HepG2 (cell line): ENCODE measurements around the gene TMED6. TPM values are rescaled to one million over a fixed set of nuclear protein-coding genes. Genes with fewer than 3 reads are reported as not detected.

ENCODE experiments used
- ATAC-seq: fragments of 200-7000 bp; cut with Tn5 transposase; 3 replicates; pipeline ENCODE4 v1.9.1; 2020; ENCODE audit warnings: mild to moderate bottlenecking, moderate library complexity
- BruUV-seq: library from RNA; stranded (reverse); fragments of 400-500 nt; replicated peaks from 2 replicates; lab custom pipeline; 2021; lab: Mats Ljungman, UMichigan
- CTCF ChIA-PET: fragments of 300-600 bp; formaldehyde crosslinking; extraction: SDS; loops from one replicate; lab custom pipeline; 2021; ENCODE audit warnings: low total read pairs, inconsistent platforms, low intra/inter-chr PET ratio; lab: Yijun Ruan, JAX
- POLR2A ChIA-PET: fragments of 350-600 bp; sonication (Branson Sonifier 250); formaldehyde crosslinking; loops from one replicate; lab custom pipeline; 2020; ENCODE audit warnings: antibody characterized with exemption, inconsistent platforms; lab: Yijun Ruan, JAX
- DNase-seq: peaks from one replicate; pipeline ENCODE4 v3.0.0-alpha.2; 2015; ENCODE audit warnings: low spot score
- FAIRE-seq: peaks from 3 replicates; lab custom pipeline; 2011; peaks lifted over from hg19 to GRCh38; lab: Jason Lieb, UNC
- H2AFZ ChIP-seq: one replicate; pipeline ENCODE4 v1.6.1; 2011; ENCODE audit warnings: low read length, inconsistent platforms
- H3K27ac ChIP-seq: fragments of 300-600 bp; 3 replicates; pipeline ENCODE4 v1.8.0; 2011; ENCODE audit warnings: mixed run types, mild to moderate bottlenecking, mixed read lengths, low read length, inconsistent platforms; ENCODE audit not compliant: insufficient read depth; ENCODE audit errors: extremely low read length
- H3K27me3 ChIP-seq, 2 experiments: fragments of 200-600 bp in 1 of 2; 2 replicates in 1 of 2; 3 replicates in 1 of 2; pipeline versions ENCODE4 v1.6.0 to v1.8.0; 2011; ENCODE audit warnings: low read length in 2 of 2, mild to moderate bottlenecking in 2 of 2, moderate library complexity in 2 of 2, inconsistent platforms in 1 of 2; ENCODE audit not compliant: insufficient read depth in 2 of 2, control insufficient read depth in 1 of 2
- H3K36me3 ChIP-seq, 2 experiments: fragments of 200-600 bp in 1 of 2; replicated peaks in 1 of 2; 2 replicates in 1 of 2; 3 replicates in 1 of 2; pipeline versions ENCODE4 v1.5.1 to v1.8.0; 2011; ENCODE audit warnings: low read length in 2 of 2, inconsistent platforms in 1 of 2; ENCODE audit not compliant: insufficient read depth in 2 of 2, control insufficient read depth in 1 of 2
- H3K4me1 ChIP-seq: 2 replicates; pipeline ENCODE4 v1.5.1; 2012; ENCODE audit warnings: low read length, inconsistent platforms; ENCODE audit not compliant: insufficient read depth
- H3K4me2 ChIP-seq: 2 replicates; pipeline ENCODE4 v1.6.0; 2011; ENCODE audit warnings: low read depth, low read length, inconsistent platforms
- H3K4me3 ChIP-seq, 3 experiments: fragments of 200-600 bp in 1 of 3; sonication (generic), shearing (Covaris generic) in 1 of 3; replicated peaks in 1 of 3; 2 replicates each; pipeline ENCODE4 v1.5.1; 2011 to 2016; ENCODE audit warnings: low read length in 3 of 3, inconsistent platforms in 2 of 3, low read depth in 2 of 3, mild to moderate bottlenecking in 2 of 3, control low read depth in 1 of 3, mixed read lengths in 1 of 3; ENCODE audit not compliant: insufficient read depth in 1 of 3
- H3K79me2 ChIP-seq: one replicate; pipeline ENCODE4 v1.6.1; 2011; ENCODE audit warnings: low read length, inconsistent platforms; ENCODE audit not compliant: insufficient read depth
- H3K9ac ChIP-seq: 2 replicates; pipeline ENCODE4 v1.6.0; 2011; ENCODE audit warnings: mild to moderate bottlenecking, low read depth, low read length, inconsistent platforms; ENCODE audit not compliant: insufficient read depth
- H3K9me3 ChIP-seq: 2 replicates; pipeline ENCODE4 v1.5.1; 2012; ENCODE audit warnings: mild to moderate bottlenecking, low read length
- H4K20me1 ChIP-seq: 2 replicates; pipeline ENCODE4 v1.6.0; 2011; ENCODE audit warnings: inconsistent platforms, mild to moderate bottlenecking, low read length, moderate library complexity; ENCODE audit not compliant: insufficient read depth
- CSRNP2 ChIP-seq: sonication (generic); formaldehyde crosslinking; conservative IDR thresholded peaks from 2 replicates; pipeline ENCODE4 v1.8.0; 2022; ENCODE audit warnings: low read depth, missing genetic modification reagents
- GMEB1 ChIP-seq: sonication (generic); formaldehyde crosslinking; IDR thresholded peaks from 2 replicates; pipeline ENCODE4 v1.5.1; 2020; ENCODE audit warnings: missing genetic modification reagents, mild to moderate bottlenecking, borderline replicate concordance
- IKZF1 ChIP-seq: fragments of 450-650 bp; IDR thresholded peaks from 2 replicates; pipeline ENCODE4 v1.7.1; 2016
- JUNB ChIP-seq: sonication (generic); formaldehyde crosslinking; IDR thresholded peaks from 2 replicates; pipeline ENCODE4 v1.8.0; 2022; ENCODE audit warnings: missing genetic modification reagents, mild to moderate bottlenecking, borderline replicate concordance
- KDM5A ChIP-seq: fragments of 200-600 bp; sonication (generic); IDR thresholded peaks from 2 replicates; pipeline ENCODE4 v1.7.0; 2018; ENCODE audit warnings: antibody characterized with exemption, mild to moderate bottlenecking, low read length, borderline replicate concordance
- KDM5B ChIP-seq: sonication (generic); formaldehyde crosslinking; IDR thresholded peaks from 2 replicates; pipeline ENCODE4 v1.4.0; 2020; ENCODE audit warnings: missing genetic modification reagents, mild to moderate bottlenecking, borderline replicate concordance
- NCOA1 ChIP-seq: sonication (generic); formaldehyde crosslinking; IDR thresholded peaks from 2 replicates; pipeline ENCODE4 v1.9.0; 2021; ENCODE audit warnings: missing genetic modification reagents
- NR2F1 ChIP-seq, 2 experiments: fragments of 450-650 bp in 1 of 2; formaldehyde crosslinking in 1 of 2; IDR thresholded peaks; 2 replicates each; pipeline versions ENCODE4 v1.5.0 to v1.6.1; 2016 to 2020; ENCODE audit warnings: mild to moderate bottlenecking in 1 of 2, missing compliant biosample characterization in 1 of 2, missing genetic modification reagents in 1 of 2, moderate library complexity in 1 of 2
- REL ChIP-seq: sonication (generic); formaldehyde crosslinking; conservative IDR thresholded peaks from 2 replicates; pipeline ENCODE4 v1.8.0; 2022; ENCODE audit warnings: mild to moderate bottlenecking, missing genetic modification reagents, moderate library complexity
- SAFB2 ChIP-seq: sonication (generic); formaldehyde crosslinking; IDR thresholded peaks from 2 replicates; pipeline ENCODE4 v1.5.1; 2020; ENCODE audit warnings: missing genetic modification reagents, low read depth, mild to moderate bottlenecking, borderline replicate concordance
- TP53 ChIP-seq: sonication (generic); formaldehyde crosslinking; conservative IDR thresholded peaks from 2 replicates; pipeline ENCODE4 v1.4.0; 2020; ENCODE audit warnings: missing genetic modification reagents
- TRAFD1 ChIP-seq: sonication (generic); formaldehyde crosslinking; IDR thresholded peaks from 2 replicates; pipeline ENCODE4 v1.5.1; 2020; ENCODE audit warnings: missing genetic modification reagents, mild to moderate bottlenecking, borderline replicate concordance
- ZKSCAN5 ChIP-seq: sonication (generic); formaldehyde crosslinking; IDR thresholded peaks from 2 replicates; pipeline ENCODE4 v1.5.1; 2020; ENCODE audit warnings: mild to moderate bottlenecking, missing genetic modification reagents
- ZNF224 ChIP-seq: sonication (generic); formaldehyde crosslinking; IDR thresholded peaks from 2 replicates; pipeline ENCODE4 v1.5.0; 2020; ENCODE audit warnings: mild to moderate bottlenecking, missing genetic modification reagents
- ZNF280D ChIP-seq: sonication (generic); formaldehyde crosslinking; IDR thresholded peaks from 2 replicates; pipeline ENCODE4 v1.5.1; 2020; ENCODE audit warnings: mild to moderate bottlenecking, missing genetic modification reagents
- ZNF605 ChIP-seq: sonication (generic); formaldehyde crosslinking; IDR thresholded peaks from 2 replicates; pipeline ENCODE4 v1.8.0; 2022; ENCODE audit warnings: mild to moderate bottlenecking, missing genetic modification reagents
- ZNF737 ChIP-seq: sonication (generic); formaldehyde crosslinking; IDR thresholded peaks from 2 replicates; pipeline ENCODE4 v1.5.0; 2020; ENCODE audit warnings: missing genetic modification reagents, mild to moderate bottlenecking, borderline replicate concordance
- ZNF891 ChIP-seq: sonication (generic); formaldehyde crosslinking; IDR thresholded peaks from 2 replicates; pipeline ENCODE4 v1.5.0; 2020; ENCODE audit warnings: mild to moderate bottlenecking, missing genetic modification reagents
- WGBS: methylation state at CpG from one replicate; pipeline ENCODE4 v1.1.6; 2017; ENCODE audit warnings: low lambda C conversion rate; 5-methylcytosine and 5-hydroxymethylcytosine counted together
- in situ Hi-C: cut with HindIII; loops from 2 replicates; pipeline ENCODE4 v1.10.0; 2017; ENCODE audit warnings: low pct_unique_long_range_greater_than_20kb; ENCODE audit not compliant: extremely low pct_ligation_motif_present
- intact Hi-C: fragments of 100-400 bp; cut with micrococcal nuclease; formaldehyde crosslinking; loops from one replicate; pipeline ENCODE4 v1.10.0; 2022; ENCODE audit not compliant: unreplicated experiment
- polyA plus RNA-seq, 8 experiments: library from polyadenylated mRNA; depleted of rRNA in 3 of 8; stranded (reverse) in 7 of 8; unstranded in 1 of 8; fragments of >200 nt; fragmentation: Illumina TruSeq in 4 of 8; extraction: Trizol in 4 of 8; gene quantifications; 2 replicates each; pipeline versions ENCODE4 v1.2.1 to v1.2.3, GENCODE V29; 2011 to 2016; ENCODE audit warnings: low read depth in 4 of 8, missing spikeins in 1 of 8, mixed read lengths in 1 of 8; ENCODE audit not compliant: insufficient read depth in 1 of 8
- total RNA-seq, 5 experiments: library from RNA; depleted of rRNA; stranded (reverse); fragments of >200 nt; fragmentation: Illumina TruSeq; extraction: Trizol; gene quantifications; 2 replicates each; pipeline ENCODE4 v1.2.3, GENCODE V29; 2016; ENCODE audit warnings: low read depth in 1 of 5

TMED6 gene
- total and polyA plus RNA-seq, 2 of the 13 experiments (the other 11 are each of a cell fraction or from before 2014, with no cell fraction given) = 9.8 to 14.4 TPM

GRCh38 chr16:69367980-69368379 lies 16.4 kb upstream of the TMED6 start:
- Histone ChIP-seq H3K79me2 (no peaks in the 10 kb centered on the region), H3K4me3 (no peak overlapping the region), H3K36me3 (peaks cover 34 to 72% of the 10 kb centered on the region in 2 experiments), H3K4me1 (peaks cover 16% of the 10 kb centered on the region), H3K9ac (no peak overlapping the region), H3K27me3 (no peaks in the 10 kb centered on the region), H4K20me1 (no peaks in the 10 kb centered on the region), H3K9me3 (no peaks in the 10 kb centered on the region), H3K27ac (no peak overlapping the region), H2AFZ (no peak overlapping the region), H3K4me2 (no peak overlapping the region)
- ChIA-PET CTCF (no interaction called here), POLR2A (interaction anchor here (0.9 kb wide), 1 partner anchor 9 kb away, joined by 4 read pairs; no protein-coding TSS in a partner anchor)
- intact Hi-C loops (no loop called here), in situ Hi-C loops (no loop called here)
- ATAC-seq = no peak
- no peak for DNase-seq
- WGBS = 96% methylated on average over 7 of the region's 7 CpGs
- FAIRE-seq = no peak
- BruUV-seq = no TSS peak
- TF ChIP-seq TRAFD1 (CRISPR knock-in tag) (no peak), NCOA1 (CRISPR knock-in tag) (no peak), ZNF737 (no peak), REL (CRISPR knock-in tag) (no peak), NR2F1 (CRISPR knock-in tag; IDR thresholded peaks at IDR 0.05) (no peak), GMEB1 (CRISPR knock-in tag) (no peak), TP53 (CRISPR knock-in tag) (no peak), ZNF605 (CRISPR knock-in tag) (no peak), ZKSCAN5 (CRISPR knock-in tag) (no peak), ZNF280D (CRISPR knock-in tag) (no peak), JUNB (CRISPR knock-in tag) (no peak), CSRNP2 (CRISPR knock-in tag) (no peak), ZNF224 (CRISPR knock-in tag) (no peak), SAFB2 (CRISPR knock-in tag) (no peak), ZNF891 (no peak), KDM5B (CRISPR knock-in tag) (no peak), KDM5A (no peak), IKZF1 (no peak)
